Fibroblast of lung (primary cell): ENCODE measurements around the gene ACLY. TPM values are rescaled to one million over a fixed set of nuclear protein-coding genes. Genes with fewer than 3 reads are reported as not detected.

Experiments
- DNase-seq, 2 donors: peaks; one replicate each; pipeline versions ENCODE4 v3.0.0 to v3.0.0-alpha.2; 2010; ENCODE audit warnings: low read depth in 2 of 2
- H2AFZ ChIP-seq: 2 replicates; pipeline ENCODE4 v1.5.1; 2012; ENCODE audit warnings: low read length, control low read depth, inconsistent platforms
- H3K27ac ChIP-seq: 2 replicates; pipeline ENCODE4 v1.5.1; 2011; ENCODE audit warnings: low read length, control low read depth; ENCODE audit not compliant: insufficient read depth
- H3K27me3 ChIP-seq: 2 replicates; pipeline ENCODE4 v1.5.1; 2011; ENCODE audit warnings: mild to moderate bottlenecking, low read length; ENCODE audit not compliant: control insufficient read depth, insufficient read depth
- H3K36me3 ChIP-seq: 2 replicates; pipeline ENCODE4 v1.5.1; 2011; ENCODE audit warnings: low read length; ENCODE audit not compliant: control insufficient read depth, insufficient read depth
- H3K4me1 ChIP-seq: 2 replicates; pipeline ENCODE4 v1.5.1; 2011; ENCODE audit warnings: low read length; ENCODE audit not compliant: control insufficient read depth, insufficient read depth; ENCODE audit errors: extremely low read depth
- H3K4me2 ChIP-seq: 2 replicates; pipeline ENCODE4 v1.5.1; 2011; ENCODE audit warnings: low read length, control low read depth; ENCODE audit not compliant: insufficient read depth; ENCODE audit errors: extremely low read depth
- H3K4me3 ChIP-seq, 4 experiments: fragments of 200-600 bp in 1 of 4; sonication (generic) in 1 of 4; replicated peaks in 1 of 4; 2 replicates each; pipeline ENCODE4 v1.5.1; 2011 to 2016; ENCODE audit warnings: low read length in 4 of 4, low read depth in 3 of 4, mild to moderate bottlenecking in 3 of 4, control low read depth in 2 of 4, inconsistent platforms in 1 of 4, mixed read lengths in 1 of 4; ENCODE audit not compliant: insufficient read depth in 1 of 4; ENCODE audit errors: control extremely low read depth in 1 of 4
- H3K79me2 ChIP-seq: 2 replicates; pipeline ENCODE4 v1.5.1; 2012; ENCODE audit warnings: mild to moderate bottlenecking, low read length, inconsistent platforms; ENCODE audit not compliant: control insufficient read depth, insufficient read depth
- H3K9ac ChIP-seq: 2 replicates; pipeline ENCODE4 v1.5.1; 2011; ENCODE audit warnings: mild to moderate bottlenecking, low read length, control low read depth; ENCODE audit not compliant: insufficient read depth
- H3K9me3 ChIP-seq: 2 replicates; pipeline ENCODE4 v1.5.1; 2012; ENCODE audit warnings: low read depth, low read length; ENCODE audit not compliant: control insufficient read depth, insufficient read depth
- H4K20me1 ChIP-seq: 2 replicates; pipeline ENCODE4 v1.5.1; 2011; ENCODE audit warnings: low read length; ENCODE audit not compliant: control insufficient read depth, insufficient read depth; ENCODE audit errors: extremely low read depth
- EZH2 ChIP-seq: IDR thresholded peaks from 2 replicates; pipeline ENCODE4 v1.5.1; 2012; ENCODE audit warnings: low read length, control low read depth, mild to moderate bottlenecking; ENCODE audit errors: missing control alignments
- polyA plus RNA-seq, 2 donors: library from polyadenylated mRNA; depleted of rRNA in 1 of 2; stranded (reverse) in 1 of 2; unstranded in 1 of 2; fragments of >200 nt; gene quantifications; 2 replicates each; pipeline ENCODE4 v1.2.1, GENCODE V29; 2011 to 2012; ENCODE audit warnings: missing spikeins in 1 of 2
- total RNA-seq: library from RNA; depleted of rRNA; stranded (reverse); fragments of >200 nt; gene quantifications from 2 replicates; pipeline ENCODE4 v1.2.1, GENCODE V29; 2014
- TF ChIP-seq, protein P1 (sequence below), 2 donors: IDR thresholded peaks in 1 of 2; conservative IDR thresholded peaks in 1 of 2; 1 replicate in 1 of 2; 2 replicates in 1 of 2; pipeline ENCODE4 v1.5.1; 2011 to 2012; ENCODE audit warnings: low read length in 2 of 2, control low read depth in 1 of 2, inconsistent platforms in 1 of 2, low read depth in 1 of 2, mild to moderate bottlenecking in 1 of 2

Gene ACLY
- total and polyA plus RNA-seq, 2 donors (not counting 1 experiment from before 2014, with no cell fraction given), result 225 to 312 TPM

DNA sequence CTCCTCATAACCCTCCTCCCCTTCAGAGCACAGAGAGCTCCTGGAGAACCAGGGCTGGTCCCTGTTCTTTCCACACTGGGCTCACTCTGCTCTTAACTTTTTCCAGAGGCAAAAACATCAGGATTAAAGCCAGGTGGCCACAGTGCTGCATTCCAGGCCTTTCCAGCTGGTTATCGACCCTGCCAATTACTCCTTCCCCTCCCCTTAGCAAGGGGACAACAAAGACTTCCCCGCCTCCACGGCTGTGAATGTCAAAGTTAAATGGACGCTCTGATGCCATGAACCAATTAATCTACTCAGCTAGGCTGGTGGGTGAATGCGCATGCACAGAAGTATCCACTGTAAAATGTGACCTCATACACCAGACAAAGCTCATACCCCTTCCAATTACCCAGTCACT is 23.1 kb downstream of the ACLY start:
- Histone ChIP-seq H3K79me2 (peaks cover 4% of the 10 kb centered on the region), H3K36me3 (peaks cover 36% of the 10 kb centered on the region), H3K9ac (no peak overlapping the region), H3K27ac (peak overlapping the region; percentile 81), H3K4me2 (peak overlapping the region; percentile 27), H3K9me3 (no peaks in the 10 kb centered on the region), H3K4me3 (no peak overlapping the region), H4K20me1 (no peaks in the 10 kb centered on the region), H3K27me3 (no peaks in the 10 kb centered on the region), H3K4me1 (peaks cover 15% of the 10 kb centered on the region), H2AFZ (no peak overlapping the region)
- TF ChIP-seq EZH2, result no peak
- TF ChIP-seq, protein P1, sequence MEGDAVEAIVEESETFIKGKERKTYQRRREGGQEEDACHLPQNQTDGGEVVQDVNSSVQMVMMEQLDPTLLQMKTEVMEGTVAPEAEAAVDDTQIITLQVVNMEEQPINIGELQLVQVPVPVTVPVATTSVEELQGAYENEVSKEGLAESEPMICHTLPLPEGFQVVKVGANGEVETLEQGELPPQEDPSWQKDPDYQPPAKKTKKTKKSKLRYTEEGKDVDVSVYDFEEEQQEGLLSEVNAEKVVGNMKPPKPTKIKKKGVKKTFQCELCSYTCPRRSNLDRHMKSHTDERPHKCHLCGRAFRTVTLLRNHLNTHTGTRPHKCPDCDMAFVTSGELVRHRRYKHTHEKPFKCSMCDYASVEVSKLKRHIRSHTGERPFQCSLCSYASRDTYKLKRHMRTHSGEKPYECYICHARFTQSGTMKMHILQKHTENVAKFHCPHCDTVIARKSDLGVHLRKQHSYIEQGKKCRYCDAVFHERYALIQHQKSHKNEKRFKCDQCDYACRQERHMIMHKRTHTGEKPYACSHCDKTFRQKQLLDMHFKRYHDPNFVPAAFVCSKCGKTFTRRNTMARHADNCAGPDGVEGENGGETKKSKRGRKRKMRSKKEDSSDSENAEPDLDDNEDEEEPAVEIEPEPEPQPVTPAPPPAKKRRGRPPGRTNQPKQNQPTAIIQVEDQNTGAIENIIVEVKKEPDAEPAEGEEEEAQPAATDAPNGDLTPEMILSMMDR (conservative IDR thresholded peaks at IDR 0.05 in 1 of 2, IDR thresholded peaks at IDR 0.05 in 1 of 2; ENCODE audit: low read depth in 1 of 2, low read length in 2 of 2), result no peak
- peak; percentile 40 to 42 for DNase-seq

DNA sequence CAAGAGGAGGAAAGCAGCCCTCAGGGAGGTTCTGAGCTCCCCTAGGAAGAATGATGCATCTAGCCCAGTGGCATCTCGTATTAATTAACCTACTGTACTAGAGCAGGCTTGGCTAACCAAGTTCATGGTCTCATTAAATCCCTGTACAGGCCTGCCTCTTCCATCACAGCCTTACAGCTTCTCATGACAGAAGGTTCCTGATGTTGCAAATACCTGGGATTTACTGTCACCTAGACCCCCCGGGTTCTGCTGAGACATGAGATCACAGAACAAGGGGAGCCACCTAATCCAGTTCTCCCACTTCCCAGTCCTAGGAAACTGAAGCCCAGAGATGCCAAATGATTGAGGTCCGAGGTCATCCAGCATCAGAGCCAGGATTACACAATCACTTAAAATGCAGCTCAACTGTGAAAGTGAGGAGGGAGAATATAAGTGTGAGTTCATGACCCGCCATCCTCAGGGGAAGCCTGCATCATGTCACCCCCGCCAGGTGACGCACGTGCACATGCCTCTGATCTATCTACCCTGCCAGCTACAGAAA is 23.9 kb downstream of the ACLY start:
- peak; percentile 72 to 87 for DNase-seq
- H3K4me1 ChIP-seq, result peaks cover 15% of the 10 kb centered on the region
- H3K4me2 ChIP-seq, result peak overlapping the region; percentile 33
- TF ChIP-seq EZH2, result no peak
- TF ChIP-seq, protein P1 (conservative IDR thresholded peaks at IDR 0.05 in 1 of 2, IDR thresholded peaks at IDR 0.05 in 1 of 2; ENCODE audit: low read depth in 1 of 2, low read length in 2 of 2), result no peak
- no peaks in the 10 kb centered on the region for H4K20me1 ChIP-seq
- no peaks in the 10 kb centered on the region for H3K9me3 ChIP-seq
- no peak overlapping the region for H2AFZ ChIP-seq
- H3K36me3 ChIP-seq, result peaks cover 34% of the 10 kb centered on the region
- no peak overlapping the region for H3K9ac ChIP-seq
- no peaks in the 10 kb centered on the region for H3K27me3 ChIP-seq
- H3K79me2 ChIP-seq, result peaks cover 4% of the 10 kb centered on the region
- no peak overlapping the region for H3K4me3 ChIP-seq
- H3K27ac ChIP-seq, result peak overlapping the region; percentile 81

DNA sequence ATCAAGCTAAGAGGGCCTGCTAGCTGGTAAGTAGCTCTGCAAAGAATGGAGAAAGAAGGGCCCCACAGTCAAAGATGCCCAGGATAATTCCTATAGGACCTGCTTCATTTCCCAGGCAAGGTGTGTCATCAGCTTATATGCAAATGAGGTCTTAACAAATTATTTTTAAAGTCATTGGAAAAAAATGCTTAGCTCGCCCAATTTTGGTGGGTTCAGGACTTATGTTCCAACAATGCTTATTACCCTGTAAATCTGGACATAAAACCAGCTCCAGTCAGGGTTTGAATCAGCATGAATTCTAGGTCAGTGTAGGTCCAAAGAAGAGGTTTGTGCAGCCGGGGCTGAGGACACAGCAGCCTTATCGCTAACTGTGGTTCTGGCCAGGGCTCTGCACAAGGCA is 25.4 kb downstream of the ACLY start:
- peaks cover 4% of the 10 kb centered on the region for H3K79me2 ChIP-seq

More for the DNA sequence above, 25.4 kb downstream of the ACLY start:
- Histone ChIP-seq H3K9me3 (no peaks in the 10 kb centered on the region), H4K20me1 (no peaks in the 10 kb centered on the region), H3K4me1 (peaks cover 15% of the 10 kb centered on the region), H3K27me3 (no peaks in the 10 kb centered on the region), H3K9ac (no peak overlapping the region), H3K27ac (no peak overlapping the region), H3K4me2 (no peak overlapping the region), H3K36me3 (peaks cover 29% of the 10 kb centered on the region), H2AFZ (no peak overlapping the region), H3K4me3 (no peak overlapping the region)
- no peak for DNase-seq
- TF ChIP-seq EZH2, result no peak
- TF ChIP-seq, protein P1 (conservative IDR thresholded peaks at IDR 0.05 in 1 of 2, IDR thresholded peaks at IDR 0.05 in 1 of 2; ENCODE audit: low read depth in 1 of 2, low read length in 2 of 2), result no peak
